Measurements from ENCODE around the gene GIT1.
A peak's percentile ranks its signal among the peaks of the same experiment; 100 is the strongest.

GIT1 gene

DNA sequence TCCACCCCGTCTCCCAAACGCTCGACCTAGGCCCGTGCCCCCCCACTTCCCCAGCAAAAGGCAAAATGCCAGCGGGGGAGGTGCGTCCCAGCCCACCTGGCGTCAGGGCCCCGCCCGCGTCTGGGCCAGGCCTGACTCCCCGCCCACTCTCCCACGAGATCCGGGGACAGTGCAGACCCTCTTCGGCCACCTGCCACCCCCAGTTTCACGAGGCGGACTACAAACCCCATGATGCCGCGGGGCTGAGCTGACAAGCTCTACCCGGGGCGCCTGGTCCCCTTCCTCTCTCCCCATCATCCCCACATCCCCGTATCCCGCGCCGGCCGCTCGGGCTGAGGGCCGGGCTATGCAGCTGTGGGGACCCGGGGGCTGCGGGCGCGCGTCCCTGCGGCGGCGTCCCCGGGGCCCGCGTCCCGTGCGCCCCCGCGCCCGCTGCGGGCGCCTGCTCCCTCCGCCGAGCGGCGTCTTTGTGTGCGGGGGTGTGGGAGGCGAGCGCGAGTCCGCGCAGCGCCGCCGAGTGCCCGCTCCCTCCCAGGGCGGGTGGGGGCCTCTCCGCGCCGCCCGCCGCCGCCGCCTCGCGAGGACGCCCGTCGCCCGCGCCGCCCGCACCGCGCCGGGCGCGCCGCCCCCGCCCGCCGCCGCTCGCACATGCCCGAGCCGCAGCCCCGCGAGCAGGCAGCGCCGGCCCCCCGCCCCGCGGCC lies 3.6 kb upstream of the GIT1 start, which contains the start of gene ANKRD13B:
TSS of gene ANKRD13B (plus strand) at position 283 of the 702 bp plus-strand sequence. CDS start 490 bp downstream, outside the sequence.
- DNase-seq: peak; percentile 36

DNA sequence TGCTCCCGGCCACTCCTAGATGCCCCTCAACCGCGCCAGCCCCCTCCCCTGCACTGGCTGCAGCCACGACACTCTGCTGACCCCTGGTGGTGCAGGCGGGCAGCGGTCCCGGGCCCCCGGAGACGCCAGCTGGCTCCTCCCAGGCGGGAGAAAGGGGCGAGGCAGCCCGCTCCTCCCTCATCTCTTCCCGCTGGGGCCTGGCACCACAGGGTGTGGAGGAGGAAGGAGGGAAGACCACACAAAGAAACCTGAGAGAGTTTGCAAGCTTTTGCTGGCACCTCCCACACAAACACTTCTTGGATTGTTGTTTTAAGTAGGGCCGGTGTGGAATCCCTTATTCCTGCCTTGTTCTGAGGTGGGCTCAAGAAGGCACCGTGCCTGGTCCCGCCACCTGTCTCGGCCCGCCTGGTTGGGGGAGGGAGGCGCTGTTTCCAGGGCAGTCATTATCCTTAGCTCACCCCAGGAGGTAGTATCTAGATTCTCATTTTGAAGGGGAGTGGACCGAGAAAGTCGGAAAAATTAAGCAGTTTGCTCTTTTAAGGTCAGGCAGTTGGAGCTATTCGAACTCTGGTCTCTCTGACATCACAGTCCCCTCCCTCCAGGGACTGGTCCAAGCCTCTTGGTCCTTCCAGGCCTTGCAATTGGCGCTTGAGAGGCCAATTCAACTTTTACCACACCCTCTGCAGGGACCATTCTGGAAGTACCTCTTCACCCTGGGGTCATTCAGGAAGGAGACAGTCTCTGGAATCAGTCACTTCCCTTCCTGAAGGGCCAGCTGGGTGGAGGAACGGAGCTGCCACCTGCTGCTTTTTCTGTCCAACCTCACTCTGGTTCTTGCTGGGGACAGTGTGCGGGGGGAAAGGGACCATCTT lies 2.5 kb upstream of the GIT1 start:
- peak; percentile 75 for DNase-seq

DNA sequence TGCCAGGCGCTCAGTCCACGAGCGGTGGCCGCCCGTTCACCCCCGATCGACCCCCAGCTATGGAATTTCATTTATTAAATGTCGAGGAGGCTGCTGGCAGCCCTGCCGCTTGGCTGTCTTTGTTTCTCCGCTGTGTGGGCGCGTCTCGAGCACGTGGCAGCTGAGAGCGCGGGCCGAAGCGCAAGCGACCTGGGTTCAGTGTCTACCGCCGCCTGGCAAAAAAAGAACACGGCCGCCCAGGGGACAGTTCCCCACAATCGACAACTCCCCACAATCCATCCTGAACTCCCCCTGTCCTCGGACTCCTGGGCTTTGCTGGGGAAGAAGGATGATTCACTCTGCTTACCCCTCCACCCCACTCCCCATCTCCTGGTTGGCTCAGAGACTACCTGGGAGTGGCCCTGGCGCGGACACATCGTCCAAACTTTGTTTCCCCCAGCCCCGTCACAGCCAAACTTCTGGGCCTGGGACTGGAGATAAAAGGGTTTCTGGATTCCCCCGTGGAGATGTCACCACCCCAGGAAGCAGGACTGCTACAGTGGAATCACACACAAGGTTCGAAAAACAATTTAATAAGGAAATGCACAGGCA lies 1.8 kb upstream of the GIT1 start:
- peak; percentile 34 for DNase-seq

DNA sequence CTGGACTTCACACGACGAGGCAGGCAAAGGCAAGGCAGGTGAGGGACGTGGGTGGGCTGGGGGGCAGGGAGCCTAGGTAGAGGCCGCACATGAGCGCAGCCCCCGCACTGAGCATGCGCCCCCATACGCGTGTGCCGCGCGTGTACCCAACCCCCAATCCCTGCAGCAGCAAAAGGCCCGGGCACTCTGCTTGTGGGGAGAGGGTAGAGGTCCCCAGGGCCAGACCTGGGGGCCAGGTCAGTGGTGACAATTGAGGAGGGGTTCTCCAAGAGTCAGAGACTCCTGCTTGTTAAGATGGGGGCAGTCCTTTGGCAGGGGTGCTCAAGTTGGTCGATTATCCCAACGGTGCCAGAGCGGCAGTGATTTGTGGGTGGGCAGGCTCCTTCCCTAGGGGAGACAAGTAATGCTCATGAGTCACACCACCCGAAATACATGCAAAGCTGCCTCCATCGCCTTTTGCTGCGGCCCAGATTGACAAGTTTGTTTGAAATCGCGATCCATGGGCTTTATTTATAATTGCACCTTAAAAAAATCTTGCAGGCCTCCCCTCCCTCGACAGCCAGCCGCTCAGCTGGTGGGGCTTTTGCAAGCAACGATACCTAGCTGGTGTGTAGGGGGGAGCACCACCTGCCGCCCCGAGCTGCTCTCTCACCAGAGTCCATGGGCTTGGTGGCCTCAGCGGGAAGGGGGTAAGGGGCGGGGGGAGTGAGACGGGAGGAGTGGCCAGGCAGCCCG lies 1.1 kb upstream of the GIT1 start:
- no peak for DNase-seq

DNA sequence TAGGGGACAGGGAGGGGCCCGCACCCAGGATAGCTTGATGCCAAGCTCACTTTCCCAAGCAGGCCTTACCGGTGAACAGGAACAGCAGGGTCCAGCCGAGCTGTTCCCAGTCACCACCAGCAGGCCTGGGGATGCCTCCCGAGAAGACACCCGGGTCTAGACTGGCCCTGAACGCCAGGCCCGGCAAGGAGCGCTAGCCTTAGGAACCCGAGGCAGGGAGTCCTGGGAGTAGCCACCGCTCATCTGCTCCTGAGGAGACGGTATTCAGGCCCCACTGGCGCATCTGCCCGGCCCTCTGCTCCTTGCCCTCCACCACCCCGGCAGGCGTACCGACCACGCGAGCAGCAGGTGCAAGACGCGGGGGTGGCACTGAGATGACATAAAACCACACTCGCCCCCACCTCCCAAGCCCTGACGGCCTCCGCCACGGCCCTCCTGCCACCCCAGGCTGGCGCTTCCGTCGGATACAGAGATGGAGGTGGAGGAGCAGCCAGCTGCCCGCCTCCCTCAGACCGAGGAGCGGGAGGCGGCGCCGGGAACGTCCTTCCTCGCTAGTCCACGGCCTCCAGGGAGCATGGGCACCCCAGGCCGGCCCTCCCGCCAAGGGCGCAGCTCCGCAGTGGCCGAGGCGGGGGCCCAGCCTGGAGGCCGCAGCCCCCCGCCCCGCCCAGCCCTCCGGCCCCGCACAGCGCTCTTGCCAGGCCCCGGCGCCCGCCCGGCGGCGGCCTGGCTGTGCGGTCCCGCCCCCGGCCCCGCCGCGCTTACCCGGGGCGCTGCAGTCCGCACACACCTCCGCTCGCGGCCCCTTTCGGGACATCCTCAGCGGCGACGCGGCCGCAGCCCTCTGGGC lies 661 bp downstream of the GIT1 start:
- DNase-seq: peak; percentile 57

DNA sequence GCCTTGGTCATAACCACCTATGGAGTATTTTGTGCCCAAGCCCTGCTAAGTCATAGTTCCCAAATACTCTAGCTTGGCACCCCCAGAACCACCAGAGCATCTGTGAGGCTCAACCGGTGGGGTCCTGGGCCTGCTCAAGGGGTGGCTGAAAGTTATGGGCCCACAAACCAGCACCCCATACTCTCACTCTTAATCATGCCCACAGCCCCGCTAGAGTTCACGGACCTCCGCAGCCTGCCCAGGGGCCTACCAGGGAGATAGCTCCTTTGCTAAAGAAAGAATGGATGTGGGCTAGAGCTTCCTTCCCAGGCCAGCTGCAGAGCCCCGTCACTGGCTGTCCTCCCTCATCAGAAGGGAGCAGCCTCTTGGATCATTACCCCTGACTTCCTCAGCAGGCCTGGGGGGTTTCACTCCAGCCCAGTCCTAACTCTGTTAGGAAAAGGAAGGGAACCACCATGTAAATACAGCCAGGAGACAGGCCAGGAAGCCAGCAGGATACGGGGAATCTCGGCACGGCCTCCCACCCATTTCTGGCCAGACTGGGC lies 1.4 kb downstream of the GIT1 start:
- DNase-seq: no peak

DNA sequence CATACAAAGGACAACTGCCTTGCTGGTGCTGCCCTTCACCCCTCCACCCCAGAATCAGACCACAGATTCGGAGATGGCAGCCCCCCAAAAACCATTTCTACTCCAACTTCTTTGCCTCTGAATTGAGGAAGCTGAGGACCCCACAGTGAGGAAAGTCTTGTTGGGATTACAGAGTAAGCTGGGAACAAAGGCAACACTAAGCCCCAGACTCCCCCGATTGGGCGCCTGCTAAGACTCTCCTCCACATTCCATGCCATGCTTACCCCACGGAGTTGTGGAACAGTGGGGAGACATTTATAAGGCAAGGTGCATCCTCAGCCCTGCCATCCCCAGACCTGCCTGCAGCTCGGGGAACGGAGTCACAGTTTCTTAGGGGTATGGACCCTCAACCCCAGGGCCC lies 1.9 kb downstream of the GIT1 start:
- DNase-seq: no peak

DNA sequence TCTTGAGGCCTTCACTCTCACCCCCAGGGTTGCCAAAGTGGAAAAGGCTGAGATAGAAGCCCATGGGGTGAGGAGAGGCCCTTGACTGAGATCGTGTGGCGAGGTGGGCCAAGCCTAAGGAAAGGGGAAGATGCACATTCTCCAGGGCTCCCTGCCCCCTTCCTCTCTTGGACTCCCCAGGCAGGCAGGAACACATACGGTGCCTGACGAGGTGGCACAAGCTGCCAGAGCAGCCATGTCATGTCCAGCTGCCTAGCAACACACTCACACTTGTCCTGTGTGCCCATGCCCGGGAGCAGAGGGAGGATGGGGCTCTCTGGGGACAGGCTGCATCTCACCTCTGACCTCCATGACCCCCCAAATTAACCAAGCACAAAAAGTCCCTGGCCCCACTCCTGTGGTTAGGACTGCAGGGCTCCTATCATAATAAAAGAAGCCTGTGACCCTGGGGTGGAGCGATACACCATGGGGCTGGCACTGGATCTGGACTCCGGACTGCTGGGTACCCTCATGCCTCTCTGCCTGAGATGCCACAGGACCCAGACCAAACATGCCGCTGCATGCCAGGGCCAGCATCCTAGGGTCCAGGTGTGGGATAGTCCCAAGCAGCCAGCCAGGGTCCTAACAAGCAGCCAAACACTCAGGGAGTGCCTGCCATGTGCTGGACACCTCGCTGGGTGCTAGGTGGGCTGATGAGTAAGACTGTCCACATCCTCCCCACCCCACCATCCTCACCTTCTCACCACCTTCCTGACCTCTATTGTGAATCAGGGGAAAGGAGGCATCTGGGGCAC lies 2.6 kb downstream of the GIT1 start:
- DNase-seq: no peak

DNA sequence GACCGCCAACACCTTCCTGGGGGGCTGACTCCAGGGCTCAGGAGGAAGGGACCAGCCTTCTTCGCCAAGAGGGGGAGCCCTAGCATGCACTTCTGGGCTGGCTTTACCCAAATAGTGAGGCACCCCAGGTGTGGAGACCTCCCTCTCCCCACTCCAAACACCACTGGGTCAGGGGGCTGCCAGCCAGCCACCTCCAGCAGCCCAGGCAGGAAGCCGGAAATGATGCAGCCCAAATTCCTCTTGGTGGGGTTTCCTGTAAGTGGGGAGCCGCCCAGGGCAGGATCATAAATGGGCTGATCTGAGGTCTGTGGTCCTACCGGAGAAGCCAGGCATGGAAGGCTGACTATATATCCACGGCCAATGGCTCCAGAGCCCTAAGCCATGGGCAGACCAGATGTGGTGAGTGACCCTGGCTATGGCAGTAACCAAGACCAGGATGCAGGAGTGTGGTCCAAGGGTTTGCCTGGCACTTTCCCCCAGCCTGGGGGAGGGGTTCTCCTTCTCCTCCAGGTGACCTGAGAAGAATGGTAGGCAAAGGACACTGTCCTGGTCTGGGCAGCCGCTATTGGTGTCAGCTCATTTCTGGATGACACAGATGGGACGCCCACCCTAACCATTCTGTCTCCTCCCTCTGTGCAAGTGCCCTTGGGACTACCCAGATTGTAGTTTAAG lies 4.2 kb downstream of the GIT1 start:
- DNase-seq: peak; percentile 29

DNA sequence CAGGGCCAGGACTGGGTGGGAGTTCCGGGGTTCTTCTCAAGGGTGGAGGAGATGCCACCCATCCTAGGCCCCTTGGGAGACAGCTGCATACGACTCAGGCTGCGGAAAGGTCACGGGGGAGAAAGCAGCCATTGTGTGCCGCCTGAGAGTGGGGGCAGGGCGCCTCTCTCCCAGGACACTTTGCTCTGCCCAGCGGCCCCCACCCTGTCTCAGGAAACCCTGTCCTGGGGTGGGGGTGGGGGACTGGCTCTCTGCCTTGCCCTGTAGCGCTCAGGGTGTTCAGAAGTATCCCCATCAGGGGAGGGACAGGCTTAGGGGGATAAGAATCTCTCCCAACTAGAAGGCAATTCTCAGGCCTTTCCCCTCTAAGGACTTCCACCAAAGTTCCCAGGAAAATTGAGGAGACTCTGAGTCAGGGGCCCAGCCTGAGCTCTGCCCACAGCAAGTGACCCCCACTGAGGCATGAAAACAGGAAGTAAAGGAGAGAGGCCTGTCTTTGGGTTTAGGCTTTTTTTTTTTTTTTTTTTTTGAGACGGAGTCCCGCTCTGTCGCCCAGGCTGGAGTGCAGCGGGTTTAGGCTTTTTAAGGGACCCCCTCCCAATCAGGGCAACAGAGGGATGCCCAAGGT lies 4.9 kb downstream of the GIT1 start:
- no peak for DNase-seq

DNA sequence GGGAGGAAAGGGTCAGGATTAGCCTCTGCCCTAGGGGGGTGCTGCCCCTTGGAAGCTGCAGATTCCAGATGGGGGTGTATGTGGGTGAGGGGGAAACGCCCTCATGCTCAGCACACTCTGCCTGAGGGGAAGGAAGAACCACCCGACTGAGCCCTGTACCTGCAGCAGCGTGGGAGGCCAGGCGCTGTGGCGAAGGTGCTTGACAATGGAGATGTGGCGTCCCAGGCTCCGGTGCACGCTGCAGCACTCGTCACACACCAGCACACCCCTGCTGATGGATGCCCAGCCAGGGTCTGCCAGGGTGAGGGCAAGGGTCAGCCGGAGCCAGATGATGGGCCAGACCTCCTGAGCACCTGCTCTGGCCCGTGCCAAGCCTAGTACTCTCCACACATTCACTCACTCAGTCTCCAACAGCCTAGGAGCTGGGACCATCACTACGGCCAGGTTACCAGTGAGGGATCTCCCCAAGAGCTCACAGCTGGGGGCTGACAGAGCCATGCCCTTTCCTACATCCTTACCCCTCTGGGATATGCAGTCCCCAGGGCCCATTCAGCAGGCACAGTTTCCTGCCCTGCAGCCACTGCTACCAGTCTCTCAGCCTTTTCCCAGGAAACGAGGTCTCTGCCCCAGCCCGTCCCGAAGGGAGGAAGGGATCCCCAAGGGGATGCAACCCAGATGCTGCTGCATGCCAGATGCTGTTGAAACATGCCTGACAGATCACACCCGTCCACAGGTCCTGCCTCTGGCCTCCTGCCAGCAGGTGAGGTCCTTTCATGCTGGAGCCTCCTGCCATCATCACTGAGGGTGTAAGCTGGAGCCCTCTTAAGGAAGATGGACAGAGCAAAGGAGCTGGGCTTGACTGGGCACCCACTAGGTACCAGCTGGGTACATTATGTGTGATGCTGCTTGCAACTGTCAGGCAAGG lies 5.9 kb downstream of the GIT1 start:
- DNase-seq: no peak

DNA sequence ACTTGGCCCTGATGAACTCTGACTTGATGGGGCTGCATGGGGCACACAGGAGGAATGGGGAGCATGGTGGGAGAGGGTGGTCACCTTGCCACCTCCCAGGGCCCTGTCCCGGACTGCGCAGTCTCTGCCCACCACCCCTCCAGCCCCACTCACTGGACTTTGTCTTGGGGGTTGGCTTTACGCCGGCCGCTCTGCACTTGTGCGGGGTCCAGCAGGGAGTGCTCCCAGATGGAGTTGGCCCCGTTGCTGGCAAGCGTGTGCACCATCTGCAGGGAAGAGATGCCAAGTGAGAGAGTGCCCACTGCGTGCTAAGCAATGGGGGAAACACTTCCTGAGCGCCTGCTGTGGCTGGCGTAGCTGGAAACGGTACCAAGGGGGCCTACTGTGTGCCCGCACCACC lies 6.7 kb downstream of the GIT1 start:
- no peak for DNase-seq

DNA sequence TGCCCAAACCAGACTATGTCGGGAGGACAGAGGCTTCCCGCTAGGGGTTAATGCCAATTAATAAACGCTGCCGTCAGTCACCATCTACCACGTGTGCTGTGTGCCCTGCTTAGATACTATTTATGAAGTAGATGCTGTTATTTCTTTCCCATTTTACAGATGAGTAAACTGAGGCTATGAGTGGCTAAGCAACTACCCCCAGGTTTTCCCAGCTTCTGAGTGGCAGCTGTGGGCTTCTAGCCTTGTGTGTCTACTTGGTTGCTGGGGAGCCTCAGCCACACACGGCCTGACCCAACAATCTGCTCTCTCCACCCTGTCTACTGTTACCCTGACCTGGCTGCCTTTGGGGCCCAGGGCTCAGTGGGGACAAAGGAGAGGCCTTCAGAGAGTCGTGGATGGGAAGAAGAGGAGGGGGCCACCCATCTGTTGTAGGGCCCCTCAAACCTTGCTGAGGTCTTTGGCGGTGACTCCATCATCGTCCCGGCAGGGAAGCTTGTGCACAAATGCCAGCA lies 7.1 kb downstream of the GIT1 start:
- DNase-seq: no peak

DNA sequence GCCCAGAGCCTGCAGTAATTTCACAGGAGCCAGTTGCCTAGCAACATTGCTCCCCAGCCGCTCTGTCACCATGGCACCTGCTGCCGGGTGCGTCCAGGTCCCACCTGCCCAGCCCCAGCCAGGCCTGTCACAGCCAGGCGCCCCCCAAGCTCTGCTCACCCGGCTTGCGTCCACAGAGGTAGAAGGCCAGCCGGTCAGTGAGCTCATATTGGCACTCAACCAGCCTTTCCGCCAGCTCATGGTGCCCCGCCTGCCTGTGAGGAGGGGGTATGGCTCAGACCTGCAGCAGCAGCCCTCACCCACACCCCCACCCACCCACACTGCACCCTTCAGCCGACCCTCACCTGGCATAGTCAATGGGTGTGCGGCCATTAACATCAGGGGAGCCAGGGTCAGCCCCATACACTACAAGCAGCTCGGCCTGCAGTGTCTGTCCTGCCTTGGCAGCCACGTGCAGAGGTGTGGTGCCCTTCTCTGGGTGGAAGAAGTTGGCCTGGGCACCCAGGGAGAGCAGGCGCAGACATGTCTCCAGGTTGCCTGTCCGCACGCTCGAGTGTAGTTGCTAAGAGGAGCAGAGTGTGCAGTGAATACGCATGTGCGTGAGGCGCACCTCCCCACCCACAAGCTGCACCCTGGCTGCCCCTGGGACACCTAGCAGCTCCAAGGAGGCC lies 7.7 kb downstream of the GIT1 start:
- no peak for DNase-seq

DNA sequence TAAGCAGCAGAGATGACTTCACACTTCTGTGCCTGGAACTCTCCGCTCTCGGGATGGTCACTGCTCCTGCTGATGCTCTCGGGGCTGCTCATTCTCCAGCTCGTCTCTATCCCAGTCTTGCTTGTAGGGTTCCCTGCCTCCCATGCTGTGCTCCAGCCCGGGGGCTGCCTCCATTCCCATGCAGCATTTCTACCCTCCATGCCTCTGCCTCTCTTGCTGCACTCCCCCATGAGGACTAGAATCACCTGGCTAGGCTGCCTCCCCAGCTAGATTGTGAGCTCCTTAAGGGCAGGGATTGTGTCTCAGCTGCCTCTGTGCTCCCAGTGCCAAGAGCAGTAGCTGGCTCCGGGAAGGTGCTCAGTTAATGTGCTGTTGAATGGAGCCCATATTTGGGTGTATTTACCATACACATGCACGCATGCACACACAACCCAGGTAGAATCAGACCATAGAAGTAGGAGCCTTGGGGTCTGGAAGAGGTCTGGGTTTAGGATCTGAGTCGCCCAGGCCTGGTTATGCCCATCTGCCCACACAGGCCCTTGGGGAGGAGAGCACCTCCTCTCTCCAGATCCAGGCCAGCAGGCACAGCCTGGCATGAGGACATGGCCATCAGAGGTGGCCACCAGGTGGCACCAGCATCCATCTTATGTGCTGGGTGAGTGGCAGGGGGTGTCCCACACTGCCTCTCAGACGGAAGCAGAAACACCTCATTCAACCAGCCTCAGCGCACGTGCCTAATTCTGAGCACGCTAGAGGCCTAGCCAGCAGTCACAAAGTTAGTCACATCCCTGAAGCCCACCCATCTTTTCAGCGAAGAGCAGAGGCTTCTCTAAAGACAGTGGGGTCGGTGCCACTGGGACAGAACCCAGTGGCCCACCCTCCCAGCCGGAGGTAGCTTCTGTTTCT lies 9.3 kb downstream of the GIT1 start:
- peak; percentile 87 for DNase-seq

DNA sequence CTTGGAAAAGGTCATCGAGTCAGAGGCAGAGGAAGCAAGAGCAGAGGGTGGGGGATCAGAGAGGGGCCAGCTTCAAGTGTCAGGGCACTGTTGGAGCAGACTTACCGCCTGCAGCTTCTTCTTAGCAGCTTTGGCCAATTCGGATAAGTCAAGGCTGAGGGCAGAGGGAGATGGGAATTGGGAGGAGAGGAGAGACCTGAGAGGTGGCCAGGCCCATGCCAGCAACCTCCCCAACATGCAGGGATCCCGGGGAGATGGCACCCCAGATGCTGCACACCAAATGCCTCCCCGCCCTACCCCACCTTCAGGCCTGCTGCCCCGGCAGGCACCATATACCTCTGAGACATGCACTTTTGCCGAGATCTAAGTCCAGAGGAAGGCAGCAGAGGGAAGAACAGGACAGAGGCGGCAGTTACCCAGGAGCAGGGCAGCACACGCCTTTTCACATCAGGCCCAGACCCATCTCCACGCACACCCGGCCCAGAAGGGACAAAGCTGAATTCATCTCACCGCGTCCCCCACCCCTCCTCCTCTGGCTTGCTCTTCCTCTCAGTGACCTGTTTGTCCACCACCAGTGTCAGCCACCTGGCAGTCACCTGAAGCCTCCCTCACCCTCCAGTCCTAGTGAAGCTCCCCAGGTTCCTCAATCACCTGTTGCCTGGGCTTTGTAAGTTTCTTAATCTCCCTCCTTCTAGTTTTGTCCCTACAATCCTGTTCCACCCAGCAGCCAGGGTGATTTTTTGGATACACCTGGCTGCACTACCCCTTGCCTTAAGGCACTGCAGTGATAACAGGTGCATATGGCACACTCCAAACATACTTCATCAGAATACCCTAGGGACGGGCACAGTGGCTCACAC lies 10.6 kb downstream of the GIT1 start:
- DNase-seq: no peak

Data from stimulated activated naive CD4-positive, alpha-beta T cell treated with Interleukin-2 at 50 U/mL for 16 hours (primary cell).